K562 (cell line): ENCODE data around the gene SEC14L1. TPM values are rescaled to one million over a fixed set of nuclear protein-coding genes. Genes with fewer than 3 reads are reported as not detected.
A peak's percentile ranks its signal among the peaks of the same experiment; 100 is the strongest.

Source experiments
- ATAC-seq: fragments of 200-7000 bp; cut with Tn5 transposase; 3 replicates; pipeline ENCODE4 v1.9.1; 2020; ENCODE audit warnings: moderate library complexity
- BruUV-seq: library from RNA; stranded (reverse); fragments of 400-500 nt; replicated peaks from 2 replicates; lab custom pipeline; 2021; lab: Mats Ljungman, UMichigan
- CTCF ChIA-PET: fragments of 300-600 bp; formaldehyde crosslinking; extraction: SDS; loops from one replicate; lab custom pipeline; 2021; ENCODE audit warnings: low intra/inter-chr PET ratio; lab: Yijun Ruan, JAX
- POLR2A ChIA-PET: fragments of 300-600, 350-650 bp; sonication (Branson Sonifier 250); formaldehyde crosslinking; extraction: SDS; loops from one replicate; lab custom pipeline; 2021; ENCODE audit warnings: antibody characterized with exemption, inconsistent platforms; lab: Yijun Ruan, JAX
- DNase-seq, 4 experiments: peaks; one replicate each; pipeline versions ENCODE4 v3.0.0 to v3.0.0-alpha.2; 2011 to 2018; ENCODE audit warnings: low spot score in 3 of 4, mixed read lengths in 3 of 4; ENCODE audit errors: extremely low read depth in 1 of 4
- FAIRE-seq: peaks from 2 replicates; lab custom pipeline; 2011; peaks lifted over from hg19 to GRCh38; lab: Jason Lieb, UNC
- H2AFZ ChIP-seq: 2 replicates; pipeline ENCODE4 v1.6.0; 2011; ENCODE audit warnings: low read depth, low read length, control low read depth, inconsistent platforms
- H3K27ac ChIP-seq: fragments of 200-600 bp; 3 replicates; pipeline ENCODE4 v1.8.0; 2011; ENCODE audit warnings: low read depth, mild to moderate bottlenecking, control low read depth, inconsistent platforms, low read length, moderate library complexity, mixed read lengths; ENCODE audit errors: extremely low read depth
- H3K27me3 ChIP-seq, 2 experiments: fragments of 300-600 bp in 1 of 2; 2 replicates in 1 of 2; 3 replicates in 1 of 2; pipeline versions ENCODE4 v1.6.0 to v1.8.0; 2011; ENCODE audit warnings: inconsistent platforms in 2 of 2, low read length in 2 of 2, mild to moderate bottlenecking in 1 of 2, mixed read lengths in 1 of 2, moderate library complexity in 1 of 2; ENCODE audit not compliant: control insufficient read depth in 2 of 2, insufficient read depth in 2 of 2
- H3K36me3 ChIP-seq: fragments of 300-600 bp; 3 replicates; pipeline ENCODE4 v1.8.0; 2011; ENCODE audit warnings: mild to moderate bottlenecking, low read length, inconsistent platforms; ENCODE audit not compliant: control insufficient read depth, insufficient read depth
- H3K4me1 ChIP-seq, 2 experiments: fragments of 200-600 bp in 1 of 2; replicated peaks in 1 of 2; 2 replicates in 1 of 2; 3 replicates in 1 of 2; pipeline versions ENCODE4 v1.5.1 to v1.8.0; 2011; ENCODE audit warnings: inconsistent platforms in 2 of 2, low read length in 2 of 2, mild to moderate bottlenecking in 1 of 2, mixed read lengths in 1 of 2, moderate library complexity in 1 of 2; ENCODE audit not compliant: control insufficient read depth in 2 of 2, insufficient read depth in 2 of 2
- H3K4me2 ChIP-seq: 2 replicates; pipeline ENCODE4 v1.6.1; 2011; ENCODE audit warnings: low read length, control low read depth, inconsistent platforms, mixed read lengths; ENCODE audit not compliant: insufficient read depth
- H3K4me3 ChIP-seq: fragments of 200-600 bp; sonication (generic), shearing (Covaris generic); 2 replicates; pipeline ENCODE4 v1.5.1; 2016; ENCODE audit warnings: control low read depth, inconsistent platforms
- H3K79me2 ChIP-seq: fragments of 200-600 bp; 3 replicates; pipeline ENCODE4 v1.8.0; 2011; ENCODE audit warnings: low read length, inconsistent platforms; ENCODE audit not compliant: control insufficient read depth, insufficient read depth
- H3K9ac ChIP-seq, 2 experiments: 2 replicates each; pipeline versions ENCODE4 v1.6.0 to v1.6.1; 2011; ENCODE audit warnings: low read depth in 2 of 2, low read length in 2 of 2, control low read depth in 1 of 2, inconsistent platforms in 1 of 2, mild to moderate bottlenecking in 1 of 2, mixed read lengths in 1 of 2; ENCODE audit not compliant: insufficient read depth in 1 of 2
- H3K9me1 ChIP-seq: one replicate; pipeline ENCODE4 v1.6.0; 2011; ENCODE audit warnings: inconsistent platforms, mild to moderate bottlenecking, low read length, moderate library complexity; ENCODE audit not compliant: control insufficient read depth, insufficient read depth
- H3K9me3 ChIP-seq: replicated peaks from 2 replicates; pipeline ENCODE4 v1.5.1; 2011; ENCODE audit warnings: low read depth, low read length, inconsistent platforms; ENCODE audit not compliant: control insufficient read depth, insufficient read depth
- H4K20me1 ChIP-seq: replicated peaks from 2 replicates; pipeline ENCODE4 v1.6.1; 2011; ENCODE audit warnings: low read length, inconsistent platforms, mixed read lengths; ENCODE audit not compliant: control insufficient read depth, insufficient read depth
- BCOR ChIP-seq: fragments of 450-650 bp; IDR thresholded peaks from 2 replicates; pipeline ENCODE4 v1.6.1; 2016
- CEBPZ ChIP-seq: fragments of 150-350 bp; IDR thresholded peaks from 2 replicates; pipeline ENCODE4 v1.6.1; 2014; ENCODE audit warnings: low read depth, mild to moderate bottlenecking, low read length, borderline replicate concordance
- CREB3 ChIP-seq: fragments of 450-650 bp; conservative IDR thresholded peaks from 2 replicates; pipeline ENCODE4 v1.6.1; 2016; ENCODE audit warnings: missing genetic modification characterization, low read depth, mild to moderate bottlenecking, missing compliant biosample characterization, moderate library complexity
- CREB3L1 ChIP-seq: fragments of 450-650 bp; IDR thresholded peaks from 2 replicates; pipeline ENCODE4 v1.6.1; 2014; ENCODE audit warnings: low read depth, mild to moderate bottlenecking, moderate library complexity, borderline replicate concordance
- EWSR1 ChIP-seq: fragments of 450-650 bp; IDR thresholded peaks from 2 replicates; pipeline ENCODE4 v1.6.1; 2018; ENCODE audit warnings: borderline replicate concordance, mild to moderate bottlenecking, low read depth, moderate library complexity; ENCODE audit not compliant: partially characterized antibody
- FOXP1 ChIP-seq: sonication (generic); formaldehyde crosslinking; IDR thresholded peaks from 2 replicates; pipeline ENCODE4 v1.8.0; 2022; ENCODE audit warnings: mild to moderate bottlenecking, missing genetic modification reagents
- HOMEZ ChIP-seq: fragments of 250-450 bp; sonication (Bioruptor Pico); IDR thresholded peaks from 2 replicates; pipeline ENCODE4 v1.4.0; 2020; ENCODE audit warnings: mild to moderate bottlenecking, moderate library complexity
- ILF3 ChIP-seq: fragments of 450-650 bp; IDR thresholded peaks from 2 replicates; pipeline ENCODE4 v1.6.1; 2018; ENCODE audit warnings: antibody characterized with exemption, mild to moderate bottlenecking, moderate library complexity, borderline replicate concordance
- NFIX ChIP-seq: fragments of 250-450 bp; sonication (Bioruptor Pico); IDR thresholded peaks from 2 replicates; pipeline ENCODE4 v1.4.0; 2020; ENCODE audit warnings: low read depth, mild to moderate bottlenecking, moderate library complexity
- YY1 ChIP-seq, 3 experiments: IDR thresholded peaks; 2 replicates each; pipeline ENCODE4 v1.6.1; 2011; ENCODE audit warnings: low read length in 2 of 3, mild to moderate bottlenecking in 2 of 3, moderate library complexity in 2 of 3, borderline replicate concordance in 1 of 3, control low read depth in 1 of 3, low read depth in 1 of 3; ENCODE audit not compliant: insufficient read depth in 3 of 3, insufficient replicate concordance in 2 of 3, control insufficient read depth in 1 of 3, insufficient read length in 1 of 3; ENCODE audit errors: extremely low read depth in 1 of 3
- ZNF3 ChIP-seq: fragments of 250-450 bp; sonication (Bioruptor Pico); IDR thresholded peaks from 2 replicates; pipeline ENCODE4 v1.5.0; 2021; ENCODE audit warnings: mild to moderate bottlenecking, moderate library complexity
- ZNF699 ChIP-seq: fragments of 250-450 bp; sonication (Bioruptor Pico); IDR thresholded peaks from 2 replicates; pipeline ENCODE4 v1.8.0; 2021; ENCODE audit warnings: mild to moderate bottlenecking, moderate library complexity; ENCODE audit not compliant: insufficient replicate concordance
- ZNF75A ChIP-seq: fragments of 450-650 bp; formaldehyde crosslinking; IDR thresholded peaks from 2 replicates; pipeline ENCODE4 v1.4.0; 2020; ENCODE audit warnings: mild to moderate bottlenecking
- WGBS: fragments of 100-300 bp; shearing (Covaris generic); methylation state at CpG from one replicate; pipeline ENCODE4 v1.1.6; 2016; ENCODE audit warnings: low coverage, mixed read lengths; ENCODE audit not compliant: insufficient coverage; ENCODE audit errors: missing lambda C conversion rate; 5-methylcytosine and 5-hydroxymethylcytosine counted together
- in situ Hi-C: fragments of 300-500 bp; cut with MboI; formaldehyde crosslinking; loops from 4 replicates; pipeline ENCODE4 v1.15.0; 2018; ENCODE audit warnings: inconsistent platforms, mixed read lengths
- intact Hi-C: fragments of 100-400 bp; cut with micrococcal nuclease; formaldehyde crosslinking; loops from 2 replicates; pipeline ENCODE4 v1.14.2; 2022
- polyA plus RNA-seq, 8 experiments: library from polyadenylated mRNA; depleted of rRNA in 4 of 8; stranded (reverse) in 5 of 8; unstranded in 3 of 8; fragments of >200 nt; fragmentation: Nextera tagmentation in 2 of 8; fragmentation: Illumina TruSeq in 1 of 8; extraction: Ambion mirVana in 2 of 8; extraction: Trizol in 1 of 8; gene quantifications; 2 replicates each; pipeline versions ENCODE4 v1.2.1 to v1.2.3, GENCODE V29; 2011 to 2014; ENCODE audit warnings: inconsistent platforms in 1 of 8, missing spikeins in 1 of 8
- total RNA-seq, 7 experiments: library from RNA; depleted of rRNA in 6 of 7; stranded (reverse); fragments of >200 nt in 6 of 7; fragmentation: Illumina TruSeq in 2 of 7; extraction: Trizol in 2 of 7; gene quantifications; 2 replicates each; pipeline versions ENCODE4 v1.2.1 to v1.2.3, GENCODE V29; 2011 to 2021; ENCODE audit warnings: low replicate concordance in 1 of 7

SEC14L1 gene
- total and polyA plus RNA-seq, 9 of the 15 experiments (the other 6 are each of a cell fraction or from before 2014, with no cell fraction given), result 3.1 to 39.7 (median 15.2) TPM

GRCh38 chr17:77203436-77203835 lies 62.7 kb downstream of the SEC14L1 start:
- Histone ChIP-seq H3K9me3 (no peaks in the 10 kb centered on the region), H3K27ac (no peak overlapping the region), H3K27me3 (no peaks in the 10 kb centered on the region), H3K9ac (peak overlapping the region in 1 of 2 experiments; percentile 38; a peak in 1 of 4 replicates), H3K36me3 (peaks cover 68% of the 10 kb centered on the region; the same call in 2 of the 3 replicates), H3K9me1 (no peaks in the 10 kb centered on the region), H4K20me1 (no peaks in the 10 kb centered on the region), H3K79me2 (no peaks in the 10 kb centered on the region), H3K4me2 (no peak overlapping the region), H3K4me3 (no peak overlapping the region), H3K4me1 (peaks cover 0 to 4% of the 10 kb centered on the region in 2 experiments; a peak in 1 of 5 replicates), H2AFZ (no peak overlapping the region)
- intact Hi-C loops, result no loop called here
- ATAC-seq, result no peak
- POLR2A ChIA-PET, result interaction anchor here (0.9 kb wide), 1 partner anchor 10 kb away, joined by 3 read pairs; no protein-coding TSS in a partner anchor
- whole genome bisulfite sequencing, result 91% methylated on average over 9 of the region's 12 CpGs
- DNase-seq, result no peak
- BruUV-seq, result no TSS peak
- CTCF ChIA-PET, result no interaction called here
- FAIRE-seq, result no peak
- in situ Hi-C loops, result no loop called here
- TF ChIP-seq CEBPZ, result no peak
- no peak for TF ChIP-seq CREB3L1
- no peak for TF ChIP-seq NFIX (CRISPR knock-in tag)
- TF ChIP-seq ILF3, result no peak
- TF ChIP-seq BCOR, result no peak
- TF ChIP-seq ZNF699 (CRISPR knock-in tag), result no peak
- no peak for TF ChIP-seq EWSR1
- no peak for TF ChIP-seq ZNF3
- no peak for TF ChIP-seq YY1 (IDR thresholded peaks at IDR 0.05; ENCODE audit: borderline replicate concordance in 1 of 3, control insufficient read depth in 1 of 3, extremely low read depth in 1 of 3, insufficient read depth in 3 of 3, insufficient read length in 1 of 3, insufficient replicate concordance in 2 of 3, low read depth in 1 of 3, low read length in 2 of 3)
- no peak for TF ChIP-seq HOMEZ
- no peak for TF ChIP-seq ZNF75A
- no peak for TF ChIP-seq FOXP1 (CRISPR knock-in tag)
- no peak for TF ChIP-seq CREB3 (tag)
